Epithelial cell of esophagus (primary cell): ENCODE results near the gene MAPK8.

Source experiments
- DNase-seq: peaks from one replicate; pipeline ENCODE4 v3.0.0; 2010; ENCODE audit warnings: low read depth
- H3K4me3 ChIP-seq: 2 replicates; pipeline ENCODE4 v1.5.1; 2011; ENCODE audit warnings: mild to moderate bottlenecking, low read length, control low read depth
- TF ChIP-seq, protein P1 (sequence below): IDR thresholded peaks from 2 replicates; pipeline ENCODE4 v1.5.1; 2011; ENCODE audit warnings: low read depth, mild to moderate bottlenecking, low read length, control low read depth, inconsistent platforms; ENCODE audit not compliant: insufficient read depth; ENCODE audit errors: missing control alignments

Gene MAPK8

DNA sequence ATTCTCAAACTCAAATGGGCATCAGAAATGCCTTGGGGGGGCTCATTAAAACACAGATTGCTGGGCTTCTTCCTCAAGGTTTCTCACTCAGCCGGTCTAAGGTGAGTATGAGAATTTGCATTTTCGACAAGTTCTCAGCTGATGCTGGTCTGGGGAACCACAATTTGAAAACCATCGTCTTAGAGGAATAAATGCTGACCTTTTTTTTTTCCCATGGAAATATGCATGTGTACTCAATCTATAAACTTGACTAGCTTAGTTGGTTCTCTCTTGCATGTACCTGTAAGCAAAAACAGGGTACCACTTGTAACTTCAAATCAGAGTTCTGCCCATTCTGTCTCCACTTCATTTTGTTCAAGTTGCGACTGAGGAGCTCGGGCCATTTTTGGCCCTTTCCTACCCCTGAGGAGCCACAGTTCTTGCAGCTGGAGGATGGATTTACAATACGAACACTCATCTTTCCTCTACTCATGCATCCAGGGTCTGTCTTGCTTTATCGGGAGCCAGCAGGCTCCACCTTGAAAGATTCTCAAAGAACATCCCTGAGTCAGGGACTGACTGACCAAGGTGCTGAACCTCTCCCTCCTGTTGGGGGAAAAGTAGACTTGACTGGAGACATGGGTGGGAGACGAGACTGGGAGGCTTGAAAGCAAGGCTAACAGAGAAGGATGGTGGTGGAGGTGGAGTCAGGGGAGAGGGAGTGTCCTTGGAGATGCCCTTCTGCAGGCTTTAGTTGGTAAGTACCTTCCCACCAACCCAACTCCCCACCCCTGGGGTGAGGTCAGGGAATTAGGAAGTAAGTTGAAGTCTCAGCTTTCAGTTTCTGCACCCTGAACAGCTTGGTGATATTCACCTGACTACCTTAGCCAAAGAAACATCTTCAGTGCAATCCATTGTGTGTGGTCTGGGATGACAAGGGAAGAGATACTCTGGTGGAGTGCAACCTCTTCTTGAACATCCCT is 3.7 kb upstream of the MAPK8 start:
- TF ChIP-seq, protein P1, sequence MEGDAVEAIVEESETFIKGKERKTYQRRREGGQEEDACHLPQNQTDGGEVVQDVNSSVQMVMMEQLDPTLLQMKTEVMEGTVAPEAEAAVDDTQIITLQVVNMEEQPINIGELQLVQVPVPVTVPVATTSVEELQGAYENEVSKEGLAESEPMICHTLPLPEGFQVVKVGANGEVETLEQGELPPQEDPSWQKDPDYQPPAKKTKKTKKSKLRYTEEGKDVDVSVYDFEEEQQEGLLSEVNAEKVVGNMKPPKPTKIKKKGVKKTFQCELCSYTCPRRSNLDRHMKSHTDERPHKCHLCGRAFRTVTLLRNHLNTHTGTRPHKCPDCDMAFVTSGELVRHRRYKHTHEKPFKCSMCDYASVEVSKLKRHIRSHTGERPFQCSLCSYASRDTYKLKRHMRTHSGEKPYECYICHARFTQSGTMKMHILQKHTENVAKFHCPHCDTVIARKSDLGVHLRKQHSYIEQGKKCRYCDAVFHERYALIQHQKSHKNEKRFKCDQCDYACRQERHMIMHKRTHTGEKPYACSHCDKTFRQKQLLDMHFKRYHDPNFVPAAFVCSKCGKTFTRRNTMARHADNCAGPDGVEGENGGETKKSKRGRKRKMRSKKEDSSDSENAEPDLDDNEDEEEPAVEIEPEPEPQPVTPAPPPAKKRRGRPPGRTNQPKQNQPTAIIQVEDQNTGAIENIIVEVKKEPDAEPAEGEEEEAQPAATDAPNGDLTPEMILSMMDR = no peak
- DNase-seq = no peak
- H3K4me3 ChIP-seq = no peak overlapping the region

DNA sequence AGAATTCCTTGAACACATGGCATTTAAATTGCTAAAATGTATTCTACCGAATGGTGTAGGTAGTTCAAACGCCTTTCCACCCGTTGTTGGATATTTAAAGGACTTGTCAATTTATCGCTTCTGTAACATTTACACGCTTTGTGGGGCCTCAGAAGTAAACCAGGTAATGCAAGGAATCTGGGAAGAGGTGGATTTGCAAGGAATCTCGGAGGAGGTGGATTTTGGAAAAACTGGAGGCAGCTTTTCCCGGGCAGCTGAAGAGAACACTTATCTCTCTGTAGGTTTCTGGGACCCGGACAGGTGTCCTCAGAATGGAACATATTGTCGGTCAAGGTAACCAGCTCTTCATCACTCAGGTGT is 592 bp upstream of the MAPK8 start:
- TF ChIP-seq, protein P1 = no peak
- H3K4me3 ChIP-seq = peak overlapping the region; percentile 37
- no peak for DNase-seq

DNA sequence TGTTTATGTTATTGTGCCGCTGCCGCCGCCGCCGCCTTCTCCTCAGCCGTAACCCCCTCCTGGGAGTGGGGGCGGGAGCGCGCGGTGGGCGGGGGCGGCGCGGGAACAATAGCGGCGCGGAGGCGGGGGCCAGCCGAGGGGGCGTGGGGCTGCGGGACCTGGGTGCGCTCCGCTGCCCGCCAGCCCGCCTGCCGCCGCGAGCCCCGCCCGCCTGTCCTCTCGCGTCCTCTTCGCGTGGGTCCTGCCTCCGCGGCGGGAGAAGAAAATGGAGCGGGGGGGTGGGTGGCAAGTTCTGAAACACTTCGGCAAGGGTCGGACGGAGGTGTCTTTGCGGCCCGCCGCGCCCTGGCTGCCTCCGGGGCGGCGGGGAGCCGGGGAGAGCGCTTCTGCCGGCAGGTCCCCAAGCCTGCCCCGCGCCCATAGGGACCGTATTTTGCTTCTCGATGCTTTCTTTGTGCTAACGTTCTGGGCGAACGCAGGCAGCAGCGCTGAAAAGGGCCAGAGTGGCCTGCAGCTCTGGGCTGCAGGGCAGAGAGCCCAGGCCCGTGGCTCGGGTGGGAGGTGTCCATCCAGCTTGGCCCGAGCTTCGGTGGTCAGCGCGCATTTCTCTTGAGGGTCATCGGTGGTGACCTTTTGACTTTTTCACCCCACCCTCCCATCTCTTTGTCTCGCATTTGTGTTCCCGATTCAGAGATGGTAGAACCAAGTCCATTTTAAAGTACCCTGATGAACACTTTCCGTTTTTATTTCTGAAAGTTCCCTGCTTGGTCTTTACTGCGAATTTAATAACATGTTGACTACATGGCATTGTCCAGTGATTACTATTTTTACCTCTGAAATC is 613 bp downstream of the MAPK8 start:
- peak overlapping the region; percentile 68 for H3K4me3 ChIP-seq
- TF ChIP-seq, protein P1 = no peak
- DNase-seq = peak; percentile 39

DNA sequence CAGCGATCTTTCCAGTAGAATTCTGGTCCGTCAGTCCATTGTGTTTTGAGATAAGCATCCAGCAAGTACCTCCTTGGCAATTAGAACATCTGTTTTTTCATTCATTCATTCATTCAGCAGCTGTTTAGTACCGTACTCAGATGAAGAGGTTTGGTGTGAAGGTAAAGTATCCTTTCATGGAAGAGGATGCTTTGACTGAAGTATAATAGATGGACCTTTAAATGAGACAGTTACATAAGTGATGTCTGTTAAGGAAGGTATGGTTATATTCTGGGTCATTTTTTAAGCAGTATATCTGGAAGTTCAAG is 1.2 kb downstream of the MAPK8 start:
- no peak for DNase-seq
- H3K4me3 ChIP-seq = peak overlapping the region; percentile 68
- TF ChIP-seq, protein P1 = no peak

DNA sequence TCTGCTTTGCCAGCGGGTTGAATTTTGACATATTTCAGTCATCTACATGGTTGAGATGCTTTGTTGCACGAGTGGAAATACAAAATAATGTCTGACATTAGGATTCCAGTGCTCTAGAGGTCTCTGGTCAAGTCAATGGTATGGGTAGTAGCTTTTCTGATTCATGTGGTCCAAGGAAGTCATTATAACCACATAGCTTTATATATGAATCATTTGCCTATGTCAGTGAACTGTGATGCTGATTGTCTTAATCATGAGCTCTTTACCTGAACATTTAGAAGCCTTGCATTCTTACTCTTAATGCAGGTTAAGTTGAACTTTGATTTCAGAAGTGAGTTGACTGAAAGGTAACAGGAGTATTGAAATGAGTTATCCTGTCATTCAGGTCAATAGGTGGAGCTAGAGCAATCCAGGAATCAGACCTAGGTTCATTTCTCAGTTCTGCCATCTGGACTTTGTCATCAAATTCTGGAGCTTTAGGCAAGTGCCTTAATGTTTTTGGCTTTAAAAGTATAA is 3.3 kb downstream of the MAPK8 start:
- DNase-seq = peak; percentile 65
- H3K4me3 ChIP-seq = no peak overlapping the region
- TF ChIP-seq, protein P1 = peak; percentile 33

DNA sequence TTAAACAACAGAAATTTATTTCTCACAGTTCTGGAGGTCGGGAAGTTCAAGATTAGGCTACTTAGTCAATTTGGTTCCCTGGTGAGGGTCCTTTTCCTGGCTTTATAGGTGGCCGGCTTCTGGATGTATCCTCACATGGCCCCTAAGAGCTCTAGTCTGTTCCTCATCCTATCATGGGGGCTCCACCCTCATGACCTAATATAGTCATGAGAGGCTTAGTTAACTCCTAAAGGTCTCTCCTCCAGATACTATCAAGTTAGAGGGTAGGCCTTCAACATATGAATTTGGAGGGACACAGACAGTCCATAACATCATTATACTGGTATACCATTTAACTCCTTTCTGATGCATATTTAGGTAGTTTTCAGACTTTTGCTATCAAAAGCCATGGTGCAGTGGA is 7.6 kb downstream of the MAPK8 start:
- DNase-seq = no peak
- H3K4me3 ChIP-seq = no peak overlapping the region
- TF ChIP-seq, protein P1 = no peak
